Gastrocnemius medialis (tissue), 4 donors: ENCODE results near the gene SAMMSON.

Experiments used
- POLR2A ChIP-seq, 2 donors: fragments of 450-650 bp; IDR thresholded peaks; one replicate each; pipeline ENCODE4 v1.6.1; 2017; ENCODE audit warnings: antibody characterized with exemption in 2 of 2, mild to moderate bottlenecking in 2 of 2, moderate library complexity in 2 of 2
- TF ChIP-seq, protein P1 (sequence below), 5 experiments: fragments of 450-650 bp in 3 of 5; fragments of 200-600 bp in 2 of 5; sonication (generic) in 2 of 5; IDR thresholded peaks in 4 of 5; conservative IDR thresholded peaks in 1 of 5; 1 replicate in 4 of 5; 2 replicates in 1 of 5; pipeline ENCODE4 v1.5.1; 2016 to 2019; ENCODE audit warnings: antibody characterized with exemption in 5 of 5, mild to moderate bottlenecking in 3 of 5, moderate library complexity in 3 of 5

DNA sequence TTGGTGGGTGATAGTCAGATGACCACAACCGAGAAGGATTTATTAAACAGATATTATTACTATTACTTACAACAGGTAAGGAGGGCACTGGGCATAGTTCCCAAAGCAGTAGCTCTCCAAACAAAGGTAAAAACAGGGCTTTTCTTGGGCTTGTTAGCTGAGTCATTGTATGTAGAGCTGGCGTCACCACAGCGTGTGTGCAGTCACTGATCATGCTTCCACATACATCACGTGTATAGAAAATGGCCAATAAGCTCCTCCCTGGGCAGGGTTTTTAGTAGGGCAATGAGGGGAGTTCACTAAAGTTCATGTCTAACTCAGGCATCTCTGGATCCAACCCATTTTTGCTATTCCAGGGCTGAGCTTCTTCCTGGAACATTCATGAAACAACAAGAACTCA lies 5.8 kb upstream of the SAMMSON start:
- no peak for TF ChIP-seq POLR2A (IDR thresholded peaks at IDR 0.05)
- TF ChIP-seq, protein P1, sequence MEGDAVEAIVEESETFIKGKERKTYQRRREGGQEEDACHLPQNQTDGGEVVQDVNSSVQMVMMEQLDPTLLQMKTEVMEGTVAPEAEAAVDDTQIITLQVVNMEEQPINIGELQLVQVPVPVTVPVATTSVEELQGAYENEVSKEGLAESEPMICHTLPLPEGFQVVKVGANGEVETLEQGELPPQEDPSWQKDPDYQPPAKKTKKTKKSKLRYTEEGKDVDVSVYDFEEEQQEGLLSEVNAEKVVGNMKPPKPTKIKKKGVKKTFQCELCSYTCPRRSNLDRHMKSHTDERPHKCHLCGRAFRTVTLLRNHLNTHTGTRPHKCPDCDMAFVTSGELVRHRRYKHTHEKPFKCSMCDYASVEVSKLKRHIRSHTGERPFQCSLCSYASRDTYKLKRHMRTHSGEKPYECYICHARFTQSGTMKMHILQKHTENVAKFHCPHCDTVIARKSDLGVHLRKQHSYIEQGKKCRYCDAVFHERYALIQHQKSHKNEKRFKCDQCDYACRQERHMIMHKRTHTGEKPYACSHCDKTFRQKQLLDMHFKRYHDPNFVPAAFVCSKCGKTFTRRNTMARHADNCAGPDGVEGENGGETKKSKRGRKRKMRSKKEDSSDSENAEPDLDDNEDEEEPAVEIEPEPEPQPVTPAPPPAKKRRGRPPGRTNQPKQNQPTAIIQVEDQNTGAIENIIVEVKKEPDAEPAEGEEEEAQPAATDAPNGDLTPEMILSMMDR (IDR thresholded peaks at IDR 0.05 in 4 of 5, conservative IDR thresholded peaks at IDR 0.05 in 1 of 5), result no peak
